Loucy (cell line): ENCODE data around the gene INSIG2.

Source experiments
- CTCF ChIP-seq: fragments of 200-600 bp; sonication (generic); conservative IDR thresholded peaks from 2 replicates; pipeline ENCODE4 v1.5.1; 2014; ENCODE audit warnings: mild to moderate bottlenecking, antibody characterized with exemption, low read length
- EZH2phosphoT487 ChIP-seq: fragments of 200-600 bp; IDR thresholded peaks from 2 replicates; pipeline ENCODE4 v1.6.1; 2018; ENCODE audit warnings: antibody characterized with exemption, mild to moderate bottlenecking, moderate library complexity, borderline replicate concordance

GRCh38 chr2:118049816-118050140, 38.5 kb upstream of the INSIG2 start:
- TF ChIP-seq CTCF (no peak), EZH2phosphoT487 (no peak)
